HL-60 (cell line): Measurements from ENCODE around the gene TNFRSF8.

ENCODE experiments used
- GABPA ChIP-seq: IDR thresholded peaks from 2 replicates; pipeline ENCODE4 v1.6.1; 2012; ENCODE audit warnings: low read depth
- POLR2AphosphoS5 ChIP-seq: IDR thresholded peaks from 2 replicates; pipeline ENCODE4 v1.6.1; 2012; ENCODE audit warnings: low read depth
- TF ChIP-seq, protein P1 (sequence below): IDR thresholded peaks from one replicate; pipeline ENCODE4 v1.5.1; 2011; ENCODE audit warnings: low read length, control low read depth, inconsistent platforms; ENCODE audit not compliant: insufficient read depth
- TF ChIP-seq, protein P2 (sequence below): IDR thresholded peaks from 2 replicates; pipeline ENCODE4 v1.6.1; 2012; ENCODE audit warnings: low read depth; ENCODE audit not compliant: insufficient replicate concordance

DNA sequence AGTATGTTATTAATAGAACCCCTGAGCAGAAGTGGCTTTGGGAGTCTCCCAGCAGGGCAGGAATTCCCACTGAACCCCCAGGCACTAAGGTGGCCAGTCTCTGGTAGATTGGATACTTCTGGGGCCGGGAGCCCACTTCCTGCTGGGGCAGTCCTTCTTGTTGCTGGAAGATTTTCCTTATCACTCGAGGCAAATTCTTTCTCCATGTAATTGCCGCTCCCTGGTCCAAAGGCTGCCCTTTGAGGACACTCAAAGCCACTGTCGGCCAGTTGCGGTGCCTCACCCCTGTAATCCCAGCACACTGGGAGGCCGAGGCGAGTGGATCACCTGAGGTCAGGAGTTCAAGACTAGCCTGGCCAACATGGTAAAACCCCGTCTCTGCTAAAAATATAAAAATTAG, 81.1 kb downstream of the TNFRSF8 start:
- TF ChIP-seq, protein P1, sequence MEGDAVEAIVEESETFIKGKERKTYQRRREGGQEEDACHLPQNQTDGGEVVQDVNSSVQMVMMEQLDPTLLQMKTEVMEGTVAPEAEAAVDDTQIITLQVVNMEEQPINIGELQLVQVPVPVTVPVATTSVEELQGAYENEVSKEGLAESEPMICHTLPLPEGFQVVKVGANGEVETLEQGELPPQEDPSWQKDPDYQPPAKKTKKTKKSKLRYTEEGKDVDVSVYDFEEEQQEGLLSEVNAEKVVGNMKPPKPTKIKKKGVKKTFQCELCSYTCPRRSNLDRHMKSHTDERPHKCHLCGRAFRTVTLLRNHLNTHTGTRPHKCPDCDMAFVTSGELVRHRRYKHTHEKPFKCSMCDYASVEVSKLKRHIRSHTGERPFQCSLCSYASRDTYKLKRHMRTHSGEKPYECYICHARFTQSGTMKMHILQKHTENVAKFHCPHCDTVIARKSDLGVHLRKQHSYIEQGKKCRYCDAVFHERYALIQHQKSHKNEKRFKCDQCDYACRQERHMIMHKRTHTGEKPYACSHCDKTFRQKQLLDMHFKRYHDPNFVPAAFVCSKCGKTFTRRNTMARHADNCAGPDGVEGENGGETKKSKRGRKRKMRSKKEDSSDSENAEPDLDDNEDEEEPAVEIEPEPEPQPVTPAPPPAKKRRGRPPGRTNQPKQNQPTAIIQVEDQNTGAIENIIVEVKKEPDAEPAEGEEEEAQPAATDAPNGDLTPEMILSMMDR = no peak
- no peak for TF ChIP-seq GABPA
- TF ChIP-seq, protein P2, sequence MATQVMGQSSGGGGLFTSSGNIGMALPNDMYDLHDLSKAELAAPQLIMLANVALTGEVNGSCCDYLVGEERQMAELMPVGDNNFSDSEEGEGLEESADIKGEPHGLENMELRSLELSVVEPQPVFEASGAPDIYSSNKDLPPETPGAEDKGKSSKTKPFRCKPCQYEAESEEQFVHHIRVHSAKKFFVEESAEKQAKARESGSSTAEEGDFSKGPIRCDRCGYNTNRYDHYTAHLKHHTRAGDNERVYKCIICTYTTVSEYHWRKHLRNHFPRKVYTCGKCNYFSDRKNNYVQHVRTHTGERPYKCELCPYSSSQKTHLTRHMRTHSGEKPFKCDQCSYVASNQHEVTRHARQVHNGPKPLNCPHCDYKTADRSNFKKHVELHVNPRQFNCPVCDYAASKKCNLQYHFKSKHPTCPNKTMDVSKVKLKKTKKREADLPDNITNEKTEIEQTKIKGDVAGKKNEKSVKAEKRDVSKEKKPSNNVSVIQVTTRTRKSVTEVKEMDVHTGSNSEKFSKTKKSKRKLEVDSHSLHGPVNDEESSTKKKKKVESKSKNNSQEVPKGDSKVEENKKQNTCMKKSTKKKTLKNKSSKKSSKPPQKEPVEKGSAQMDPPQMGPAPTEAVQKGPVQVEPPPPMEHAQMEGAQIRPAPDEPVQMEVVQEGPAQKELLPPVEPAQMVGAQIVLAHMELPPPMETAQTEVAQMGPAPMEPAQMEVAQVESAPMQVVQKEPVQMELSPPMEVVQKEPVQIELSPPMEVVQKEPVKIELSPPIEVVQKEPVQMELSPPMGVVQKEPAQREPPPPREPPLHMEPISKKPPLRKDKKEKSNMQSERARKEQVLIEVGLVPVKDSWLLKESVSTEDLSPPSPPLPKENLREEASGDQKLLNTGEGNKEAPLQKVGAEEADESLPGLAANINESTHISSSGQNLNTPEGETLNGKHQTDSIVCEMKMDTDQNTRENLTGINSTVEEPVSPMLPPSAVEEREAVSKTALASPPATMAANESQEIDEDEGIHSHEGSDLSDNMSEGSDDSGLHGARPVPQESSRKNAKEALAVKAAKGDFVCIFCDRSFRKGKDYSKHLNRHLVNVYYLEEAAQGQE = no peak
- TF ChIP-seq POLR2AphosphoS5 = no peak
